Fibroblast of lung (primary cell): ENCODE measurements around the gene NINL.

Source experiments
- CTCF ChIP-seq, 2 donors: IDR thresholded peaks in 1 of 2; conservative IDR thresholded peaks in 1 of 2; 1 replicate in 1 of 2; 2 replicates in 1 of 2; pipeline ENCODE4 v1.5.1; 2011 to 2012; ENCODE audit warnings: low read length in 2 of 2, control low read depth in 1 of 2, inconsistent platforms in 1 of 2, low read depth in 1 of 2, mild to moderate bottlenecking in 1 of 2
- EZH2 ChIP-seq: IDR thresholded peaks from 2 replicates; pipeline ENCODE4 v1.5.1; 2012; ENCODE audit warnings: low read length, control low read depth, mild to moderate bottlenecking; ENCODE audit errors: missing control alignments

DNA sequence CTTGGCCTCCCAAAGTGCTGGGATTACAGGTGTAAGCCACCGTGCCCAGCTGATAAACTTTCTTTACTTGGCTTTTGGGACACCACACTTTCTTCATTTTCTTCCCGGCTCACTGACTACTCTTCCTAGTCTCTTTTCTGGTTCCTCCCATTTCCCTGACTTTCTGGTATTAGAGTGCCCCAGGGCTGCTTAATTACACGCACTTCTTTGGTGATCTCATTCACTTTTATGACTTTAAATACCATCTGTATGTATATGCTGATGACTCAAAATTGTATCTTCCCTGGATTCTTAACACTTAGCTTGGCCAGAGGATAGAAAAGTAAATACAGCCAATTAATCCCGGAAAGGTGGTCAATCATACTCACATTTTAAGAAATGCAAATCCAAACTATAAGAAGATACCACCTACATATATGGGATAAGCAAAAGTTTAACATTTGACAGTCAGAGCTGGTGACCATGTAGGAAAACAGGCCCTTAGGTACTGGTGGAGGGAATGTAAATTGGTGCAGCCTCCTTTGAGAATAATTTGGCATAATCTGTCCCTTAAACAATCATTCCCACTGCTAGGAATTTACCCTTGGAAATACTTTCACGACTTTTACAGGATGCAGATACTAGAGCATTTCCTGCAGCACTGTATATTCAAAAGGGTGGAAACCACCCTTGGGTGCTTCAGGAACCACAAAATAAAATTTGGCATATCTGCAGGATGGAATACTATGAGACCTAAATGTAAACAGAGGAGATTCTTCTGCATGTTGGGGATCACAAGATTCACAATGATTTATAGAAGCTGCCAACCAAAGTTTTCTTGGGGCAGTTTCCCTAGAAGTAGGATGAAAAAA, 47.8 kb upstream of the NINL start:
- no peak for TF ChIP-seq CTCF (conservative IDR thresholded peaks at IDR 0.05 in 1 of 2, IDR thresholded peaks at IDR 0.05 in 1 of 2; ENCODE audit: low read depth in 1 of 2, low read length in 2 of 2)
- no peak for TF ChIP-seq EZH2
